GM21786 (cell line): Measurements from ENCODE around the gene TMEM184A.

Experiments used
- ATAC-seq: cut with Tn5 transposase; IDR thresholded peaks from one replicate; pipeline ENCODE4 v1.9.1; 2021; ENCODE audit not compliant: unreplicated experiment

TMEM184A gene

DNA sequence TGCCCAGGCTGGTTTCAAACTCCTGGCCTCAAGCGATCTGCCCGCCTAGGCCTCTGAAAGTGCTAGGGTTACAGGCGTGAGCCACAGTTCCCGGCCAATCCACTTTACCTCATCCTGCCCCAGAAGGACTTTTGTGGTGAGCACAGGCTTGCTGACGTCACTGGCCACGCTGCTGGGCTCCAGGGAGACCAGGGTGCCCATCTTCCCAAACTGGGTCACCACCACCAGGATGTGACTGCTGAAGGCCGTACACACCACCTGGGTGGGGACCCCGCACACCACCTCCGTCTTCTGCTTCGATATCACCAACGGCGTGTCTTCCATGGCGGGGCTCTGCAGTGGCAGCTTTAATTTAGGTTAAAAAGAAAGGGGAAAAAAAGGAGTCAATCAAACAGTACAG, 13.0 kb upstream of the TMEM184A start:
- no peak for ATAC-seq

DNA sequence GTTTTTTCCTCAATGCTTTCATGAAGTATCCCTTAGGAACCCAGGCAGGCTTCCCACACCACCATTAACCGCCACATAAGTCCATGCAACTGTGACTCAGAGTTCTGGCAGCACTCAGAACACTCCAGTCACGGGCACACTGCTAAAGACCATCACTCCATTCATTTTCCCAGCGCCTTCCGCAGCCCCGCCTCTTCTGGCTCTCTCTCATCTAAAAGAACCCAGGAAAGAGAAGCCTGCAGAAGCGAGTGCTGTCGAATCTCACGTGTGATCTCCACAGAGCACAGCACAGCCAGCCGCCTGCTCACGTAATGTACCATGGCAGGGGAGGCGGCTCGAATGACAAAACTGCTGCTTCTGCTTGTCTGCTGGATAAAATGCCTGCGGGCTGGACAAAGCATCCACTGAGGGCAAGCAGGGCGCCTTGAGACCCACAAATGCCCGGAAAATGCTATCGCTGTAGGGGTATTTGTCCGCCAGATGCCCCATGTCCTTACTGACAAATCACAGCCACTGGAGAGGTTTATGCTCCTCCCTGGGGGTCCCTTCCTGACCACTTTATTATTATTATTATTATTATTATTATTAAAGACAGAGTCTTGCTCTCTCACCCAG, 12.0 kb upstream of the TMEM184A start:
- no peak for ATAC-seq

DNA sequence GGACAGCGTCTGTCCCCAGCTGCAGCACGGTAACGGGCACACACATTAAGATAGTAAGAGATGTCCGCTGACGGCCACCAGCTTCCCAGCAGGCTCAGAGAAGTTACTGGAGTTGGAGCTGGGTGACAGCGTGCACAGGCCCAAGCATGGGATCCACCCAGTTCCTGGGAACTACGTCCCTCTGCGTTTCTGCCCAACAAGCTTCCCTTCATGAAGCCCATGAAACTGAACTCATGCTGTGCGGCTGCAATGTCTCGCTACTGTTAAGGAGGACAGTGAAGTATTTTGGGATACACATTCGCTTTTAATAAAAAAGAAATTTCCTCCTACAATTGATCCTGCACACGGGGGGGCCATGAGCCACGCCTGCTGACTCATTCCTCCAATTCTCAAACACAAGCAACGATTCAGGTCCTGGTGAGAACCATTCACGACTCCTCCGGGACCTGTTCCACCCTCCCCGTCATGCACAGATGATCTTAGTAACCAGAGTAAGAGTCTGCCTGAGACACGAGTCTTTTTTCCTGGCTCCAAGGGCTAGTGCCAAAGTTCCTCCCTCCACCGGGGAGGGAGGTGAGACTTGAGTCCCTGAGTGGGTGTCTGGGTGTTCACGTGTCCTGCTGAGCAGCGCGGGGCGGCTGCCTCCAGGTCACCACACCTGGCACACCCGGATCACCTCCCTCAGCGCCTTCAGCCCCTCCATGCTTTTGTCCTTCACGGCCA, 11.2 kb upstream of the TMEM184A start:
- no peak for ATAC-seq

DNA sequence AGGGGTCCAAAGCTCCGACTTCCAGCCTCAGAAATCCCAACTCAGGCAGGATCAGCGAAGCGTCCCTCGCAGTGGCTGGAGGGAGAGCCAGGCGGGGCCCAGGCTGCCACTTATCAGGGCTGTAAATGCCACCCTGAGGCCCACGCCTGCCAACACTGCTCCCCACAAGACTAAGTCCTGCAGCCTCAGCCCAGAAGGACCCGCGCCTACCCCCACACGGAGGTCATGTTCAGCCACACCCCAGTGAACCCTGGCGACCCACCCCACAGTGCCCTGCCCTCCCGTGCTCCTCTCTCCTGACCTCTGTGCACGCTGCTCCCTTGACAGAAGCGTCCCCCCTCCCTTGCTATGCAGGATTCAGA, 10.7 kb upstream of the TMEM184A start:
- no peak for ATAC-seq

DNA sequence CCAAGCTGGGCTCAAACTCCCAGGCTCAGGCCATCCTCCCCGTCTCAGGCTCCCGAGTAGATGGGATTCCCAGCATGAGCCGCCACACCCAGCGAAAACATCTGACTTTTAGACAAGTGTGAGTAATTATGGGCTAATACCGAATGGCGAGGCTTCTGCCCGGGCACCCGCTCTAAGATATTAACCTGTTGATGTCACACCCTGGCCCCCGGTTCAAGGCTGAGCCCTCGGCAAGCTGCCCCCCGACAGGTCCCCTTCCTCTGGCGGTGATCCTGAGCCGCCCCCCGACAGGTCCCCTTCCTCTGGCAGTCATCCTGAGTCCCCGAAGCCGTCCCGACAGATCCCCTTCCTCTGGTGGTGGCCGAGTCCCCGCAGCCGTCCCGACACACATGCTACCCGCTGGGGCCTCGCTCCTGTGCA, 8.6 kb upstream of the TMEM184A start:
- ATAC-seq: no peak

DNA sequence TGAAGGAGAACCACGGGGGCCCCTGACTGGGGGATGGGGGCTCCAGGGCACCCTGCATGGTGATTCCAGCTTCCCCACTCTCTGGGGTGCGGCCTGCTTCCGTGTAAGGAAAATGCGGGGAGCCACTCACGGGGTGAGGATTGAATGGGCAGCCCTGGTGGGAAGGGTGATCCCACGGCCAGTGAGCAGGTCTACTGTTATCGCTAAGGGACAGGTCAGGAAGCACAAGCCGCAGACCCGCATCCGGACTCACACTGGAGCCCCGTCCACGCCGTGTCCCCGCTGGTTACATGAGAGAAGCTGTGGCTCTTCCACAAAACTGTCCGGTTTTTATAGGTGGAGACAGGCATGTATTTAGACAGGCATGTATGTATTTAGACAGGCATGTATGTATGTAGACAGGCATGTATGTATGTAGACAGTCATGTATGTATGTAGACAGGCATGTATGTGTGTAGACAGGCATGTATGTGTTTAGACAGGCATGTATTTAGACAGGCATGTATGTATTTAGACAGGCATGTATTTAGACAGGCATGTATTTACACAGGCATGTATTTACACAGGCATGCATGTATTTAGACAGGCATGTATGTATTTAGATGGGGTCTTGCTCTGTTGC, 8.1 kb upstream of the TMEM184A start:
- ATAC-seq: no peak

DNA sequence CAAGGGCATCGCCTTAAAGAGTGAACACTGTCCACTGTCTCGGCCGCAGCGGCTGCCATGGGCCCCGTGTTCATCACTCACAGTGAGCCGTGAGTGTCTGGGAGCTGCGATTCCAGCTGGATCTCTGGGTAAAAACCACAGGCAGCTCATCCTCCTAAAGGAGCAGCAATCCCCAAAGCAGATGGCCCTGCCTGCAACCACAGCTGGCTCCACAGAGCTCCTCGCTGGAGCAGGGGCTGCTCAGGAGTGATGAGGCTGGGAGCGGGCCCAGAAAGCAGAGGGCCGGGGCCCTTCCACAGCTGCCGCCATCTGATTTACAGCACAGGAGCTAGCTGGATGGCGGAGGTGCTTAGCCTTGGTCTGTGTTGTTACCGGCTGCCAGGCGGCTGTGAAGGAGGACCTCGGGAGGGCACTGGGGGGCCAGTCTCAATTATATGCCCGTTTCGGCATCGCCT, 6.6 kb upstream of the TMEM184A start:
- no peak for ATAC-seq

DNA sequence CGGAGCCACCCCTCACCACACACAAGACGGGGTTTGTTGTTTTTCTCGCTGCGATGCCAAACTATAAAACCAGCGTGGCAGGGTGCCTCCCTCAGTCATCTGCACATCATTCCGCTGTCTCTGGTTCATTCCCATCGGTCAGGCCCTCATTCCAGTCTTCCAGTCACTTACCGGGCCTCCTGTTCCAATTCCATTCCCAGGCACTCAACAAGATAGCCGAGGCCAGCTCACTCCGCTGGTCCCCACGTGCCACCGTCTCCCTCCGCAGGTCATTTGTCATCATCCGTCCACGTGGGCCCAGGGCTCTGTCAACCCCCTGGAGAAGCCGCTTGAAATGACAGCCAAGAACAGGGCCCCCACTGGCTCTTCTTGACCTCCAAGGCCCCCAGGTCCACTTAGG, 6.1 kb upstream of the TMEM184A start:
- no peak for ATAC-seq

DNA sequence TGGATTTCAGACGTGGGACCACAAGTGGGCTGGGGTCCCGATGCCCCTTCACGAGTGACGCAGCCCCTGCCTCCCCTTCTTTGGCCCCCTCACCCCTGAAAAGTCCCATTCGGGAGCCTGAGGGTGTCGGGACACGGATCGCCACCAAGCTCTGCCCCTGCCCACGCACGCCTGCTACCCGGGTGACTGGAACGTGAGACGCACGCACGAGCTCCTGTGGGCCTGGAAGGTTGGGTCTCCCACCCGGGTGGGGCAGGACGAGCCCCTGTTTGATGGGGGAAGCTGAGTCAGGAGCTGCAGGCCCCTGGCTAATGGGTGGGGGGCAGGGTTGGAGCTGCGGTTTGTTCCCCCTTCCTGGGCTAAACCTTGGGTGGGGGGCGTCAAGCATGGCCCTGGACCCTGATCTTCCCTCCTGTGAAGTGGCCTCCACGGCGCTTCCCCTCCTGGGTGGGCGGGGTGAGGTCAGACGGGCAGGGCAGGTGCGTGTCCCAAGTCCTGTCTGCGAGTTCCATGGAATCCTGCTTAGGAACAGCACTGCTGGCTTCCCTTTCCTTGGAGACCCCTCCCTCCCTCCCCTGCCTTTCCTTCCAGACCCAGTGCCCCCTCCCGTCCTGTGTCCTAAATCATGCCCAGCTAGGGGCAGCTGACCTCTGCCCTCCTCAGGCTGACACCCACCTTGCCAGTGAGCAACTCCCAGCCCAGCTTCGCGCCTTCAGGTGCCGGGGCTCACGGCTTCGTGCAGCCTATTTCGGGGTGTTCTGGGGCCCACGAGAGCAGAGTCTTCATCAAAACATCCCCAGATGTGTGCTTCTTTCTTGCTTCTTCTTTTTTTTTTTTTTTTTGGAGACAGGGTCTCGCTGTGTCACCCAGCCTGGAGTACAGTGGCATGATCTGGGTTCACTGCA, 5.3 kb upstream of the TMEM184A start:
- no peak for ATAC-seq

DNA sequence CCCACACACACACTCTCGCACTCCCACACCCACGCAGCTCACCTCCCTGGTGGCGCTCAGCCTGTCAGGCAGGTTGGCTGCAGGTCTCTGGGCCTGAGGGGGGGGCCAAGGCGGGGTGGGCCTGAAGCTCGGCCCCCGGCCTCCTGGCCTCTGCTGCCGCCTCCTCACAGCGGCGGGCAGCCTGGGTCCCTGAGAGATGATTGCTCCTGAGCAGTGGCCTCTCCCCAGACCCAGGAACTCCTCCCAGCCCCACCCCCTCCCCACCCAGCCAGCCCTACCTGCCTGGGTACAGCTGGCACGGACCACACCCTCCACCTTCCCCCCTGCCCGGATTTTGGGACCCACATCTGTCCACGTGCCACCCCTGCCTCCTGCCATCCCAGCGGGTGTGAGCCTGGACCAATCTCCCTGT, 4.6 kb upstream of the TMEM184A start:
- no peak for ATAC-seq

DNA sequence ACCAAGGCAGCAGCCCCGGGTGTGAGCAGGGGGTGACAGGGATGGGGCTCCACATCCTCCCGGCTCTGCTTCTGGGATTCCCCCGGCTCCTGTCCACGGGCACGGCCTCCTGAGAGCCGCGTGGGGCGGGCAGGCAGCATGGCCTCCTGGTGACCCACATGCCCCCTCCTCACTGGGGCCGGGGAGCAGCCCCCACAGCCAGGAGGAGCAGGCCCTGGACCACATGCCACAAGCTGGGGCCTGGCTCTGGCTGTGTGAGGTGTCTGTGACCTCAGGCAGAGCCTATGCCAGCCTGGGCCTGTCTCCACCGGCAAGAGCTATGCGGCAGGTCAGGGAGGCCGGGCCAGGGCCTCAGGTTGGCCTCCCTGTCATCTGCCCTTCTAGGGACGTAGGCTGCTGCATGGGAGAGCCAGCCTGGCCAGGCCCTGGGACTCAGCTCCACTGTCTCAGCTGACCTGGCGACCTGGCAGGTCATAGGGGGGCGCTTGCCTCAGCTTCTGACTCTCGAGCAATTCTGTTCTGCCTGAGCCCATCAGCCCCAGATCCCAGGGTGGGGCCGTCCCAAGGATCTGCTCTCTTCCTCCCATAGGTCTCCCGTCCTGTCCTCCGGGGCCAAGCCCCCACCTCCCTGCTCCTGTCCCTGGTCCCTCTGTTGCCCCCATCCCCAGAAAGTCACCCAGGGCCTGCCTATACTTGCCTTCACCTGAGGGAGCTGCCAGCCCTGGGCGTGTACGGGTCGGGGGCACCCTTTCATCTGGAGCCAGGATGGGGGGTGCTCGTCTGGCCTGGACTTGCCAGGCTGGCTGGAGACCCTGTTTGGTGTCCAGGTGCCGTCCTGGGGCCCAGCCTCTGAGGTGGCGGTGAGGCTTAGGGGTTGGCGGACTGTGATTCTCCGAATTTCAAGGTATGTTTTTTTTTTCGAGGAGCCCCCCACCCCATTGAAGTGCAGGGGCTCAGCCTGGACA, 3.9 kb upstream of the TMEM184A start:
- no peak for ATAC-seq

DNA sequence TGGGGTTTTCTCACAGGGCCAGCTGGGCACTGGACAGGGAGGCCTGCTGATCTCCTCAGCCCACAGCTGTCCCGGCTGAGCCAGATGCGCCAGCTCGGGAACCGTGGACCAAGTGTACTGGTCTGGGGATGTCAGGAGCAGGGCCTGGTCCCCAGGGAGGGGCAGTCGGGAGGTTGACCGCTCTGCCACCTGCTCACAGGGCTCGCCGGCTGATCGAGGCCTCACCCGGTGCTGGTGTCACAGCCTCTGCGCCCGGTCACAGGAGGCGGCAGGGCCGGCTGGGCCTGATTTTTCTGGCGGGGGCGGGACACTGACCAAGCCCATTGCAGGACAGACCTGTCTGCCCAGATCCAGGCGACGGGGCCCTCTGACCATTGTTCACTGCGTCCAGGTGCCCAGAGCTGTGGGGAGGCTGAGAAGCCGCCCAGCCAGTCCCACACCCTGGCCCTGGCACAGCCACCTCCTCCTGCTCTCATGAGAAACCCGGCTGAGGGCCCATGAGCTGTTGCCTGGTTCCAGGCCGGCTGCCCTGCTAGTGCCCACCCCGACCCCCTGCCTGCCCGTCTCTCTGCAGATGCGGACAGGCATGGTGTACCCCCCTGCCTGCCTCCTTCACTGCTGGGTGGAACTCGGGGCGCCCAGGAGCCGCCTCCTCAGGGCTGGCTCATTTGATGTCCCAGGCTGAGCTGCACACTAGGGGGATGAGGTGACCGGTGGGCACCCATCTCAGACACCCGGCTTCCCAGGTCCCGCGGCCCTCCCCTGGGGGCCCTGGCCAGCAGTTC, 3.0 kb upstream of the TMEM184A start:
- no peak for ATAC-seq

DNA sequence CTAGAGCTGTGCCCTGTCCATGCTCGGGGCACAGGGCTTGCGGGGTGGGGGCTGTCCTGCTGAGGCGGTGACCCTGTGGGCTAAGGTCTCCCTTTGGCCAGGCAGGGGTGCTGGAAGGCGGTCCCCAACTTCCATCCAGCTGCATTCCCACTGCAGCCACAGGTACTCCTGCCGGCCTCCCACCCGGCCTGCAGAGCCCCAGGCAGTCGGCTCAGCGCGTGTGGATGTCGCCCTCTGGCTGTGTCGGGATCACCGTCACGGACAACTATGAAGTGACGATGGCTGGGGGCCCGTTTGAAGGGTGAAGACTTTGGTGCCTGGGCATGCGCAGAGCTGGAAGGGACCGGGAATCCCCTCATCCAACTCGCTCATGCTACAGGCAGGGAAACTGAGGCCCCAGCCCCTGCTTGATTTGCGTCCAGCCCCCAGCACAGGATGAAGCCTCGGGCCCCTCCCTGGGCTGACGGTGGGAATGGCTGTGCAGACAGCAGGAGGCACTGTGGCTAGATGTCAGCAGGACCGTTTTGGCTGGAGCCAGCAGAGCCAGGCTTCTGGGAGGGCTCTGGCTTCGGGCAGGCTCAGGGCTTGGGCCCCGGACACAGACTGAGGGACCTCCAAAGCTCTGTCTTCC, 2.3 kb upstream of the TMEM184A start:
- ATAC-seq: no peak

DNA sequence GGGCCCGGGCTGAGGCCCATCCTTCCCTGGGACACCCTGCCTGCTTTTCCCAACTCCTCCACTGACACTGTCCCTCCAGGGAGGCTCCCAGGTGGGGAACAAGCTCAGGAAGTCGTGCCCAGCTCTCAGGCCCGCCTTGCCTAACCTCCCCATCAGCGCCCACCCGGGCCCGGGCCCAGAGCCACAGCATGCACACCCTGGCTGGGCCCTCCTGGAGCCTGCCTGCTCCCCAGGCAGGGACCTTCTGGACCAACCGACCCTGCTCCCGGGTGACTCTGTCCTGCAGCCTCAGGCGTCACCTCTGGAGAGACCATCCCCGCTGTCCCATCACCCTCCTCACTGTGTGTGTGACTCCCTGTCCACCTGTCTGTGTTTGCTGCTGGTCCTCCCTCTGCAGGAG, 1.8 kb upstream of the TMEM184A start:
- ATAC-seq: no peak

DNA sequence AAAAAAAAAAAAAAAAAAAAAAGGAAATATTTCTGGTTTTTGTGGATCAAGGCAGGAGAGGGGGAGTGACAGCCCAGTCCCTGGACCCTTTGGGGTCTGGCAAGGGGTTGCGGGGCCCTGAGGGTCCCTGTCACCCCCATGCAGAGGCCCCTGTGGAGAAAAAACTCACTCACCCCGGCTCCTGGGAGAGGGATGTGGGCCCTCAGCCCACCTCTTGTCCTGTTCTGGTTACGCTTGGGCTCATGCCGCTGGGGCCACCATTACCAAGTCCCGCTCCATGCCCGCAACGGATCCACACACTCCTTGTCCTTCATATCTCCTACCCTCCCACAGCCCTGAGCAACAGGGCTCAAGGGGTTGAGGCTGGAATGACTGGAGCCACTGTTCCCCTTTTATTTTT, 1.0 kb upstream of the TMEM184A start:
- no peak for ATAC-seq

DNA sequence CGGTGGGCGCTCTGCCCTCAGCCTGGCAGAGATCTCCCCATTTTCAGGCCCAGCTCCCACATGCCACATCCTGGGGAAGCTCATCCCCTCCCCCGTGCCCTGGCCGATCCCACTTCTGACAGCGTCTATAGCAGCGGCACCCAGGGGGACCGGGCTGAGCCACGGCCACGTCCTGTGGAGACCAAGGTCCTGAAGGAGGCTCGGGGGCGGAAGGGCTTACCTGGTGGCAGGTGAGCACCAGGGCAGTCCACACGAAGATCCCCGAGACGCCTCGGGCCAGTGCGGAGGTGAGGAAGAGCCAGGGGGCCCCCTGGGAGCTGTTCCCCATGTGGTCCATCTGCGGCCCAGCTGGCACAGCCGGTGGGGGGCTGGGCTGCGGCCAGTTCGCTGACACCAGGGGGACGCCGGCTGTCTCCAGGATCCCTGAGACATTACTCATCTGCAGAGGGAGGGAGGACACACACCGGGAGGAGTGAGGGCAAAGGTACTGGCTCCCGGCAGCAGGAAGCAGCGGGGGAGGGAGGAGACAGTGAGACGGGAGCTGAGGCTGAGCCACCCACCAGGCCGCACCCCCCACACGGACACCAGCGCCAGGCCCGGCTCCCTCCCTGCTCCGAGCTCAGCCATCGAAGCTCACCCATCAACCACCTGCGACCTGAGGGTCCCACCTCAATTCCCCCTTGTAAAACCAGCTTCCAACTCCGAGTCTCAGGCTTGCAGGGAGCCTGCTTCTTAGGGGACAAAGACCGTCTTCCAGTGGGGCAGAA, 776 bp downstream of the TMEM184A start:
- no peak for ATAC-seq

DNA sequence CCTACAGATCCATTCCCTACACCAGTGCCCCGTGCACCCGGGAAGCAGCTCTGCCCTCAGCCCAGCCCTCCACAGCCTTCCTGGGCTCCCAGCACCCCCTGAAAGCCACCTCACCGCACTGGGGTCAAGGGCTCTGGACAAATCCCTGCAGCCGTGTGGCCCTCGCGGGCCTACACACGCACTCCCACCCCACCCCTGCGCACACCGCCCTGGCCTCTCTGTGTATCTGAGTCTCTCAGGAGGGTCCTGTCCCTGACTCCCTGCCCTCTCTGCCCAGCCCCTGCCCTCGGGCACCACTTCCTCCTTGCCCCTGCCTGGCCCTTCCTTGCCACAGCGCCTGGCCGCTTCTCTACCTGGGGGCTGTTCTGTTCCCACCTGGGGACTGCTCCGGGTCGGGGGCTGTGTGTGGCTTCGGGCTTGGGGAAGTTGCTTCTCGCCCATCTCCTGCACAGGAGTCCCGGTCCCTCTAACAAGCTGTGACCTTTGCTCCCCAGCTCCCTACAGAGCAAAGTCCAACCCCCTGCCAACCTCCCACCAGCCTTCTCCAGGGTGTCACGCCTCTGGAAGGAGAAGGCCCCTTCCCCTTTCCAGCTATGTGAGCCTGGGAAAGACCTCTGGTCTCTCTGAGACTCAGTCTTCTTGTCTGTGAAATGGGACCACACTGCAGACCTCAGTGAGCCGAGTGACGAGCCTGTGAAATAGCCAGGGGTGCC, 1.5 kb downstream of the TMEM184A start:
- no peak for ATAC-seq
